Ishikawa (cell line): Measurements from ENCODE around the gene YPEL5.
A peak's percentile ranks its signal among the peaks of the same experiment; 100 is the strongest.

Source experiments
- CEBPB ChIP-seq: IDR thresholded peaks from 2 replicates; pipeline ENCODE4 v1.6.1; 2012
- CREB1 ChIP-seq: IDR thresholded peaks from 2 replicates; pipeline ENCODE4 v1.6.1; 2012; ENCODE audit warnings: low read depth
- EGR1 ChIP-seq: IDR thresholded peaks from 2 replicates; pipeline ENCODE4 v1.6.1; 2012
- EP300 ChIP-seq: IDR thresholded peaks from 2 replicates; pipeline ENCODE4 v1.6.1; 2012; ENCODE audit warnings: borderline replicate concordance
- FOXM1 ChIP-seq: IDR thresholded peaks from 2 replicates; pipeline ENCODE4 v1.6.1; 2012; ENCODE audit warnings: low read depth, borderline replicate concordance
- NFIC ChIP-seq: IDR thresholded peaks from 2 replicates; pipeline ENCODE4 v1.6.1; 2012
- RAD21 ChIP-seq: IDR thresholded peaks from 2 replicates; pipeline ENCODE4 v1.6.1; 2012; ENCODE audit warnings: low read depth
- TAF1 ChIP-seq: IDR thresholded peaks from 2 replicates; pipeline ENCODE4 v1.6.1; 2012; ENCODE audit warnings: low read depth, mild to moderate bottlenecking
- TCF12 ChIP-seq: IDR thresholded peaks from 2 replicates; pipeline ENCODE4 v1.6.1; 2012; ENCODE audit warnings: low read depth
- TEAD4 ChIP-seq: IDR thresholded peaks from 2 replicates; pipeline ENCODE4 v1.6.1; 2012
- YY1 ChIP-seq: IDR thresholded peaks from 2 replicates; pipeline ENCODE4 v1.6.1; 2012; ENCODE audit warnings: low read depth
- ZBTB7A ChIP-seq: IDR thresholded peaks from 2 replicates; pipeline ENCODE4 v1.6.1; 2012; ENCODE audit warnings: low read depth
- TF ChIP-seq, protein P1 (sequence below): IDR thresholded peaks from 2 replicates; pipeline ENCODE4 v1.6.1; 2012
- TF ChIP-seq, protein P2 (sequence below): IDR thresholded peaks from 2 replicates; pipeline ENCODE4 v1.6.1; 2012
- TF ChIP-seq, protein P3 (sequence below): IDR thresholded peaks from 2 replicates; pipeline ENCODE4 v1.6.1; 2012; ENCODE audit warnings: low read depth, mild to moderate bottlenecking

Gene YPEL5

DNA sequence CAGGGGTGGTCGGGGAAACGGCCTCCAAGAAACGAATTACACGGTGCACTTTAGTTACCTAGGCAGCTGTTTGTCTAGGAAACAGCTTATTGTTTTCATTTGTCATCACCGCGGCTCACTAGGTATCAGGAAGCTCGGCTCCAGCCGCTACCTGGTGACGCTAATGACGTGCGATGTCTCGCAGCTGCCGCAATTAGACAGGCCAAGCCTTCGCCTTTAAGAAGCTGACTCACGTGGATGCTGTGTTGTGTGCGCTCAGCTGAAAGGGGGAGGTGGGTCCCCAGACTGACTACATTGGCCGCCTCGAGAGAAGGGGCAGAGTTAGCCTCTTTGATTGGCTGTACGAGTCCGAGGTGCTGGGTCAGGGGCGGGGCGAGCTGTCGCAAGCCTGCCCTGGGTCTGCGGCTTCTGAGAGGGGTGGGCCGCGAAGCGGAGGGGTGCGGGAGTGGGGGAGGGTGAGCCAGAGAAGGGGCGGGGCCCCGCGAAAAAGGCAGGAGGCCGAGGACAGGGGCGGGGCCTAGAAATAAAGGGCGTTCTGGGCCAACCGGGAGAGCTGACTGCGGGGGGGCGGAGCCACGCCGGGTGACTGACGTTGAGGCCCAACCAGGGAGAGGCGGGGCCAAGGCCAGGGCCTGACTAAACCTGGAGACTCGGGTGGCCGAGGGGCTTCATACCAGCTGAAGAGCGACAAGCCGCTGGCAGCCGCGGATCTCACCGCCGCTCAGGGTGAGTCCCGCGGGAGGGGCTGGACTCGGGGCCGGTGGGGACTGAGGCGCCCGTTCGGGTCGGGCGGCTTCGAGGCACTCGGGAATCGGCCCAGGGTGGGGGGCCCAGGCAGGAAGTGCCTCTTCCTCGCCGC lies at the start of gene YPEL5:
Gene YPEL5, plus strand, starts transcription at position 671 of the 859 bp plus-strand sequence. CDS start 9,645 bp downstream, outside the sequence.
- TF ChIP-seq TCF12 (peak; percentile 44; the same call in 1 of the 2 replicates), CEBPB (peak; percentile 62; the same call in 1 of the 2 replicates), CREB1 (peak; percentile 68), ZBTB7A (peak; percentile 80), EGR1 (no peak), EP300 (no peak)
- TF ChIP-seq, protein P1, sequence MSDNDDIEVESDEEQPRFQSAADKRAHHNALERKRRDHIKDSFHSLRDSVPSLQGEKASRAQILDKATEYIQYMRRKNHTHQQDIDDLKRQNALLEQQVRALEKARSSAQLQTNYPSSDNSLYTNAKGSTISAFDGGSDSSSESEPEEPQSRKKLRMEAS = peak; percentile 99
- TF ChIP-seq, protein P2, sequence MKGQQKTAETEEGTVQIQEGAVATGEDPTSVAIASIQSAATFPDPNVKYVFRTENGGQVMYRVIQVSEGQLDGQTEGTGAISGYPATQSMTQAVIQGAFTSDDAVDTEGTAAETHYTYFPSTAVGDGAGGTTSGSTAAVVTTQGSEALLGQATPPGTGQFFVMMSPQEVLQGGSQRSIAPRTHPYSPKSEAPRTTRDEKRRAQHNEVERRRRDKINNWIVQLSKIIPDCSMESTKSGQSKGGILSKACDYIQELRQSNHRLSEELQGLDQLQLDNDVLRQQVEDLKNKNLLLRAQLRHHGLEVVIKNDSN = peak; percentile 81

DNA sequence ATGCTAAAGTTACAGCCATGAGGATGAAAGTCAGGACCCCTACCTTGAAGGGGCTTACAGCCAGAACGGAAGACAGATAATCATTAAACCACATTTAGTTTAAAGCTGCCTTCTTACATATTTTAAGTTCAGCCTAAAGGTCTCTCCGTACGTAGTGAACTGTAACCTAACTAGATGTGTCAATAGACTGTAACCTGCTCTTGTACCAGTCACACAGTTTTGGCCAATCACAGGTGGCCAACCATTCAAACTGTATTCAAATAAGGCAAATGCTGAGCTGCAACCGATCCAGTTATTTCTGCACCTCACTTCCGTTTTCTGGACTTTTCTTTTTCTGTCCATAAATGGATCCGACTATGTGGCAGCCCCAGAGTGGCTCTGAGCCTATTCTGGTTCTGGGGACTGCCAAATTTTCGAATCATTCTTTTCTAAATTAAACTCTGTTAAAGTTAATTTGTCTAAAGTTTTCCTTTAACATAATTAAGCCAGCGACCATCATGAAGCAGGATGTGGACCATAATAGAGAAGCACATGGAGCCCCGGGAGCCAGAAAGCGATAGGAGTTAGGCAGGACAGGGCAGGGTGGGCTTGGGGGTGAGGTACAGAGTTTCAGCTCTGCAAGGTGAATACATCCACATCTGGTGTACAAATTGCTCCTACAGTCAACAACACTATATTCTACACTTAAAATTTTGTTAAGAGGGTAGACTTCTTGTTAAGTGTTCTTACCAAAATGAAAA lies 48.4 kb upstream of the YPEL5 start:
- TF ChIP-seq NFIC (no peak), EP300 (no peak)

DNA sequence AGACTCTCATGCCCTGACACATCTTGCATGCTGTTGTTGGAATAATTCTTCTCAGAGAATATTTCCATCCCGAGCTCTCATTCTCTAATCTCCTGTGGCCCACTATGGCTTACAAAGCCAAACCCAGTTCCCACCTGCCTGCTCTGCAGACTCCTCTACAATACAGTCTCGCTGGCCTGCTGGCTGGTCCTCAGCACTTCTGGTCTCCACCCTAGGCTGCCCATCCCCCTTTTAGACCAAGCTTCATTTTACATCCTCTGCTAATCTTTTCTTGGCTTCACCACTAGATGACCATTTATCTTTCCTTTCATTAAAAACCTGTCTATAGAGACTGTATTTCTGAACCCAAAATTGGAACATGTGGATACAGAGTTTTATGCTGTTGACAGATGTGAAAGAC lies 42.5 kb upstream of the YPEL5 start:
- TF ChIP-seq TEAD4 (no peak), RAD21 (no peak), FOXM1 (no peak), NFIC (no peak), YY1 (no peak), CEBPB (no peak), TCF12 (no peak), EGR1 (no peak), CREB1 (no peak)
- TF ChIP-seq, protein P3, sequence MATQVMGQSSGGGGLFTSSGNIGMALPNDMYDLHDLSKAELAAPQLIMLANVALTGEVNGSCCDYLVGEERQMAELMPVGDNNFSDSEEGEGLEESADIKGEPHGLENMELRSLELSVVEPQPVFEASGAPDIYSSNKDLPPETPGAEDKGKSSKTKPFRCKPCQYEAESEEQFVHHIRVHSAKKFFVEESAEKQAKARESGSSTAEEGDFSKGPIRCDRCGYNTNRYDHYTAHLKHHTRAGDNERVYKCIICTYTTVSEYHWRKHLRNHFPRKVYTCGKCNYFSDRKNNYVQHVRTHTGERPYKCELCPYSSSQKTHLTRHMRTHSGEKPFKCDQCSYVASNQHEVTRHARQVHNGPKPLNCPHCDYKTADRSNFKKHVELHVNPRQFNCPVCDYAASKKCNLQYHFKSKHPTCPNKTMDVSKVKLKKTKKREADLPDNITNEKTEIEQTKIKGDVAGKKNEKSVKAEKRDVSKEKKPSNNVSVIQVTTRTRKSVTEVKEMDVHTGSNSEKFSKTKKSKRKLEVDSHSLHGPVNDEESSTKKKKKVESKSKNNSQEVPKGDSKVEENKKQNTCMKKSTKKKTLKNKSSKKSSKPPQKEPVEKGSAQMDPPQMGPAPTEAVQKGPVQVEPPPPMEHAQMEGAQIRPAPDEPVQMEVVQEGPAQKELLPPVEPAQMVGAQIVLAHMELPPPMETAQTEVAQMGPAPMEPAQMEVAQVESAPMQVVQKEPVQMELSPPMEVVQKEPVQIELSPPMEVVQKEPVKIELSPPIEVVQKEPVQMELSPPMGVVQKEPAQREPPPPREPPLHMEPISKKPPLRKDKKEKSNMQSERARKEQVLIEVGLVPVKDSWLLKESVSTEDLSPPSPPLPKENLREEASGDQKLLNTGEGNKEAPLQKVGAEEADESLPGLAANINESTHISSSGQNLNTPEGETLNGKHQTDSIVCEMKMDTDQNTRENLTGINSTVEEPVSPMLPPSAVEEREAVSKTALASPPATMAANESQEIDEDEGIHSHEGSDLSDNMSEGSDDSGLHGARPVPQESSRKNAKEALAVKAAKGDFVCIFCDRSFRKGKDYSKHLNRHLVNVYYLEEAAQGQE = no peak
- TF ChIP-seq, protein P2 = no peak
- TF ChIP-seq, protein P1 = no peak

DNA sequence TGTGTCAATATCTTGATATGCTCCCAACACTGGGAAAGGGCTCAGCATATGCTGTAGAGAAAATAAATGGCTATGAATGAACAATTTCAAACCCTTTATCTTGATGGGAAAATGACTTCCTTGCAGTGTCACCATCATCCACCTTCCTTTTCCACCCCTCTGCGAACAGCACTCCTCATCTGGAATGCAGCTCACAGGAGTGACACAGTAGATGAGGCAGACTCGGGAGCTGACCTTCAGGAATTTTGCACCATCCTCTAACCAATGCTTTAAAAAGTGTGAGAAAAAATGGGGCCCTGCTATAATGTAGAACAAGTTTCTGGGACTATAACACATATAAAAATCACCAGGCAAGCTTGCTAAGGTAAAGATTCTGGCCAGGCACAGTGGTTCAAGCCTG lies 41.3 kb upstream of the YPEL5 start:
- TF ChIP-seq, protein P3 = no peak
- TF ChIP-seq TCF12 (no peak), FOXM1 (no peak), TAF1 (no peak), CEBPB (no peak), RAD21 (no peak), EP300 (no peak), YY1 (no peak)

DNA sequence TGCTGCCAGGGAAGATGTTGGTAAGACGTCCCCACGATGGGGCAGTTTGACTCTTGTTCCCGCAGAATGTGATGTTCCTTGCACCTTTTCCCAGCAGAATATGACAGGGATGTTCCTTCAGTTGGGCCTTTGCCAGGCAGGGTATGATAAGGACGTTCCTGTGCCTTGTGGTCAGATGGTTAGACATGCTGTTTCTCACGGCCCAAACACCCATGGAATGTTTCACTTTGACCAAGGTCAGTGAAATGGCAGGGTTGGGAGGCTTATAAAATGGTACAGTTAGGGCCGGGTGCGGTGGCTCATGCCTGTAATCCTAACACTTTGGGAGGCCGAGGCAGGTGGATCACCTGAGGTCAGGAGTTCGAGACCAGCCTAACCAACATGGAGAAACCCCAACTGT lies 40.3 kb upstream of the YPEL5 start:
- TF ChIP-seq EP300 (no peak), TEAD4 (no peak), NFIC (no peak), TCF12 (no peak), CEBPB (no peak), RAD21 (no peak), CREB1 (no peak), TAF1 (no peak), ZBTB7A (no peak), YY1 (no peak), FOXM1 (no peak), EGR1 (no peak)
- TF ChIP-seq, protein P1 = no peak
- TF ChIP-seq, protein P2 = no peak
- TF ChIP-seq, protein P3 = no peak
